ENCODE measurements around the gene CCL3. TPM values are rescaled to one million over a fixed set of nuclear protein-coding genes. Genes with fewer than 3 reads are reported as not detected.

Gene CCL3
- total and polyA plus RNA-seq, 4 donors: 5.8 to 21.8 (median 11.0) TPM

DNA sequence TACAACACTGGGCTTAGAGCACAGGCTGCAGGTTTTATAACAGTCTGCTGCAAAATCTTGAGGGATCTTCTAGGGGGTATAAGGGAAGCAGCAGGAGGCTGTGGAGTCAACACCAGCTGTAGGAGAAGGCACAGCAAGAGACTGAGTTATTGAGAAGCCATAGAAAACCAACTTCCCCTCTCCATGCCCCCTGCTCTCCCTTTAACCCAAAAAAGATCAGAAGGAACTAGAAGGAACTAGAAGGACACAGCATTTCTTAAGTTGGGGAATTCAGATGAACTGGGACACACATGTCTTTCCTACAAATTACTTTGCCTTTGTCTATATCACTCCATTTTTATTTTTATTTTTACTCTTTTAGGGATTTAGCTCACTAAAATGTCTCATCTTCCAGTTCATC, 32.0 kb downstream of the CCL3 start:
- H3K9me3 ChIP-seq (ENCODE audit: control insufficient read depth, insufficient read depth, low read length): no peaks in the 10 kb centered on the region
- no peaks in the 10 kb centered on the region for H3K36me3 ChIP-seq (ENCODE audit: control insufficient read depth, insufficient read depth, low read length)
- no peak overlapping the region for H3K27ac ChIP-seq (ENCODE audit: low read depth, low read length)
- no peaks in the 10 kb centered on the region for H3K27me3 ChIP-seq (ENCODE audit: control insufficient read depth, insufficient read depth, low read length)
- no peaks in the 10 kb centered on the region for H3K4me1 ChIP-seq (ENCODE audit: control insufficient read depth, insufficient read depth, low read length)
- H3K4me3 ChIP-seq (ENCODE audit: low read depth, low read length): no peak overlapping the region
- DNase-seq (ENCODE audit: low read depth in 4 of 6, low spot score in 6 of 6): no peak

DNA sequence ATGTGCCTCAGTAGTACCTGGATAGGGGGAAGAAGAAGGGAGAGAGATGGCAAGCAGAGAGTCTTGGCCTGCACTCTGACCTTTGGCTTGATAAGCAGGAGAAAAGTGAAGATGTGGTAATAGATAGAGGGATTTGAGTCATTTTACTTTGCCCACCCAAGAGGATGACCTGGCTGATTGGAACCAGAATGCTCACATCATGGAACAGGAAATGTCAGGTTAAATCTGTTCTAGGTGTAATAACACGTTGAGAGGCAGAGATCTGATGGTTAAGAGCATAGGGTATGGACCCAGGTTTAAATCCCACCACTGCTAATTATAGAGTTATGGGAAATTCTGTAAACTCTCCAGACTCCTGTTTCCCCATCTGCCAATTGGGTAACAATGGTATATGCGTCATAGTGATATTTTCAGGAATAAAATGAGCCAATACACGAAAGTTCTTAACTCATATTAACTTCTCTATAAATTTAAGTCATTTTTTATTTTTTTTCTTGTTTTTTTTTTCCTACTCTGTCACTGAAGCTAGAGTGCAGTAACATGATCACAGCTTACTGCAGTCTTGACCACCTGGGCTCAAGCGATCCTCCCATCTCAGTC, 33.9 kb downstream of the CCL3 start:
- Histone ChIP-seq H3K36me3 (ENCODE audit: control insufficient read depth, insufficient read depth, low read length) (no peaks in the 10 kb centered on the region), H3K9me3 (ENCODE audit: control insufficient read depth, insufficient read depth, low read length) (no peaks in the 10 kb centered on the region), H3K27ac (ENCODE audit: low read depth, low read length) (no peak overlapping the region), H3K4me1 (ENCODE audit: control insufficient read depth, insufficient read depth, low read length) (no peaks in the 10 kb centered on the region), H3K27me3 (ENCODE audit: control insufficient read depth, insufficient read depth, low read length) (no peaks in the 10 kb centered on the region), H3K4me3 (ENCODE audit: low read depth, low read length) (no peak overlapping the region)
- DNase-seq (ENCODE audit: low read depth in 4 of 6, low spot score in 6 of 6): no peak
- 100% methylated on average over 1 of the region's 4 CpGs for WGBS (ENCODE audit: insufficient coverage)

- H3K36me3 ChIP-seq (ENCODE audit: control insufficient read depth, insufficient read depth, low read length): no peaks in the 10 kb centered on the region
- H3K9me3 ChIP-seq (ENCODE audit: control insufficient read depth, insufficient read depth, low read length): no peaks in the 10 kb centered on the region
- no peak overlapping the region for H3K4me3 ChIP-seq (ENCODE audit: low read depth, low read length)
- no peaks in the 10 kb centered on the region for H3K4me1 ChIP-seq (ENCODE audit: control insufficient read depth, insufficient read depth, low read length)
- no peak overlapping the region for H3K27ac ChIP-seq (ENCODE audit: low read depth, low read length)
- no CpG with 5 or more reads among the region's 2 CpGs for whole genome bisulfite sequencing (ENCODE audit: insufficient coverage)
- H3K27me3 ChIP-seq (ENCODE audit: control insufficient read depth, insufficient read depth, low read length): no peaks in the 10 kb centered on the region
- DNase-seq (ENCODE audit: low read depth in 4 of 6, low spot score in 6 of 6): no peak
Measured at GRCh38 chr17:36055171-36055570, 34.8 kb downstream of the CCL3 start.

DNA sequence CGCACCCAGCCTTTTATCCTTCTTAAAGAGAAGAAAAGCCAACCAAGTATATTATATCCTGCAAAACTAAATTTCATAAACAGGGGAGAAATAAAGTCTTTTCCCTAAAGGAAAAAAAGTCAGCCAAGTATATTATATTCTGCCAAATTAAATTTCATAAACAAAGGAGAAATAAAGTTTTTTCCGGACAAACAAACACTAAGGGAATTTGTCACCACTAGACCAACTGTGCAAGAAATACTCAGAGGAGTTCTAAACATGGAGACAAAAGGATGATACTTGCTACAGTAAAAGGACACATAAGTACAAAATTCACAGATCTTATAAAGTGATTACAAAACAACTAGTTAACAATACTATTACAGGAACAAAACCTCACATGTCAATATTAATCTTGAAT, 40.3 kb downstream of the CCL3 start:
- no peak for DNase-seq (ENCODE audit: low read depth in 4 of 6, low spot score in 6 of 6)
- WGBS (ENCODE audit: insufficient coverage): no CpG with 5 or more reads among the region's 2 CpGs
- no peak overlapping the region for H3K4me3 ChIP-seq (ENCODE audit: low read depth, low read length)

GRCh38 chr17:36048066-36048465, 41.9 kb downstream of the CCL3 start:
- H3K4me1 ChIP-seq (ENCODE audit: control insufficient read depth, insufficient read depth, low read length): no peaks in the 10 kb centered on the region
- H3K27me3 ChIP-seq (ENCODE audit: control insufficient read depth, insufficient read depth, low read length): no peaks in the 10 kb centered on the region
- no peaks in the 10 kb centered on the region for H3K9me3 ChIP-seq (ENCODE audit: control insufficient read depth, insufficient read depth, low read length)
- H3K4me3 ChIP-seq (ENCODE audit: low read depth, low read length): no peak overlapping the region
- DNase-seq (ENCODE audit: low read depth in 4 of 6, low spot score in 6 of 6): no peak
- H3K27ac ChIP-seq (ENCODE audit: low read depth, low read length): no peak overlapping the region
- WGBS (ENCODE audit: insufficient coverage): 80% methylated on average over 1 of the region's 2 CpGs
- no peaks in the 10 kb centered on the region for H3K36me3 ChIP-seq (ENCODE audit: control insufficient read depth, insufficient read depth, low read length)

More for the DNA sequence above, 40.3 kb downstream of the CCL3 start:
- H3K4me1 ChIP-seq (ENCODE audit: control insufficient read depth, insufficient read depth, low read length): no peaks in the 10 kb centered on the region
- no peaks in the 10 kb centered on the region for H3K36me3 ChIP-seq (ENCODE audit: control insufficient read depth, insufficient read depth, low read length)
- H3K27me3 ChIP-seq (ENCODE audit: control insufficient read depth, insufficient read depth, low read length): no peaks in the 10 kb centered on the region
- H3K27ac ChIP-seq (ENCODE audit: low read depth, low read length): no peak overlapping the region
- no peaks in the 10 kb centered on the region for H3K9me3 ChIP-seq (ENCODE audit: control insufficient read depth, insufficient read depth, low read length)

Small RNA genes lying within 50 kb of the gene (small RNA-seq; reads per million reads assigned to genes)
- gene RN7SL301P (ENCODE audit: low replicate concordance): not detected

Other genes with a start within 250 kb of the CCL3 start
- not detected for gene HEATR9, start 221.3 kb downstream of the CCL3 start, total RNA-seq
- gene HEATR9, start 221.3 kb downstream of the CCL3 start, polyA plus RNA-seq (ENCODE audit: insufficient read length in 2 of 2): under 1 TPM in 1 of 2 donors, not detected in 1; 0.44 TPM
- under 1 TPM; 0.59 to 0.83 TPM for gene CCL5, start 209.8 kb downstream of the CCL3 start, total RNA-seq
- gene CCL5, start 209.8 kb downstream of the CCL3 start, polyA plus RNA-seq (ENCODE audit: insufficient read length in 2 of 2): under 1 TPM; 0.60 to 0.96 TPM
- gene RDM1, start 159.4 kb downstream of the CCL3 start, total RNA-seq: 1 to 10 TPM; 1.4 TPM
- gene RDM1, start 159.4 kb downstream of the CCL3 start, polyA plus RNA-seq (ENCODE audit: insufficient read length in 2 of 2): 1 to 10 TPM; 2.4 to 2.5 TPM
- gene LYZL6, start 146.4 kb downstream of the CCL3 start, total RNA-seq: not detected
- gene LYZL6, start 146.4 kb downstream of the CCL3 start, polyA plus RNA-seq (ENCODE audit: insufficient read length in 2 of 2): not detected
- gene CCL16, start 108.6 kb downstream of the CCL3 start, total RNA-seq: under 1 TPM; 0.20 to 0.28 TPM
- under 1 TPM in 1 of 2 donors, not detected in 1; 0.30 TPM for gene CCL16, start 108.6 kb downstream of the CCL3 start, polyA plus RNA-seq (ENCODE audit: insufficient read length in 2 of 2)
- gene CCL14, start 103.4 kb downstream of the CCL3 start, total RNA-seq: 10 to 100 TPM in 1 of 2 donors, 1 to 10 TPM in 1; 1.7 to 42.0 TPM
- 1 to 10 TPM; 4.1 to 8.9 TPM for gene CCL14, start 103.4 kb downstream of the CCL3 start, polyA plus RNA-seq (ENCODE audit: insufficient read length in 2 of 2)
- not detected for gene CCL15, start 88.6 kb downstream of the CCL3 start, total RNA-seq
- under 1 TPM in 1 of 2 donors, not detected in 1; 0.23 TPM for gene CCL15, start 88.6 kb downstream of the CCL3 start, polyA plus RNA-seq (ENCODE audit: insufficient read length in 2 of 2)
- gene CCL23, start 72.2 kb downstream of the CCL3 start, total RNA-seq: under 1 TPM in 1 of 2 donors, not detected in 1; 0.28 TPM
- gene CCL23, start 72.2 kb downstream of the CCL3 start, polyA plus RNA-seq (ENCODE audit: insufficient read length in 2 of 2): not detected
- gene CCL18, start 25.9 kb downstream of the CCL3 start, total RNA-seq: not detected
- gene CCL18, start 25.9 kb downstream of the CCL3 start, polyA plus RNA-seq (ENCODE audit: insufficient read length in 2 of 2): not detected
- 10 to 100 TPM in 1 of 2 donors, 1 to 10 TPM in 1; 4.8 to 10.2 TPM for gene CCL4, start 13.7 kb upstream of the CCL3 start, total RNA-seq
- 1 to 10 TPM; 2.7 to 8.4 TPM for gene CCL4, start 13.7 kb upstream of the CCL3 start, polyA plus RNA-seq (ENCODE audit: insufficient read length in 2 of 2)
- 1 to 10 TPM; 1.2 to 4.0 TPM for gene TBC1D3B, start 86.5 kb upstream of the CCL3 start, total RNA-seq
- gene TBC1D3B, start 86.5 kb upstream of the CCL3 start, polyA plus RNA-seq (ENCODE audit: insufficient read length in 2 of 2): 10 to 100 TPM; 14.2 to 32.5 TPM
- gene CCL3L1, start 106.6 kb upstream of the CCL3 start, total RNA-seq: 1 to 10 TPM; 2.8 to 6.3 TPM
- 1 to 10 TPM; 2.7 to 8.0 TPM for gene CCL3L1, start 106.6 kb upstream of the CCL3 start, polyA plus RNA-seq (ENCODE audit: insufficient read length in 2 of 2)
- 10 to 100 TPM in 1 of 2 donors, 1 to 10 TPM in 1; 3.1 to 10.4 TPM for gene CCL4L2, start 120.9 kb upstream of the CCL3 start, total RNA-seq
- 1 to 10 TPM; 2.1 to 6.6 TPM for gene CCL4L2, start 120.9 kb upstream of the CCL3 start, polyA plus RNA-seq (ENCODE audit: insufficient read length in 2 of 2)
- gene TBC1D3I, start 174.4 kb upstream of the CCL3 start, total RNA-seq: not detected
- 1 to 10 TPM in 1 of 2 donors, under 1 TPM in 1; 0.68 to 9.5 TPM for gene TBC1D3I, start 174.4 kb upstream of the CCL3 start, polyA plus RNA-seq (ENCODE audit: insufficient read length in 2 of 2)
- not detected for gene TBC1D3G, start 233.7 kb upstream of the CCL3 start, total RNA-seq
- not detected for gene TBC1D3G, start 233.7 kb upstream of the CCL3 start, polyA plus RNA-seq (ENCODE audit: insufficient read length in 2 of 2)